B cell (primary cell): Measurements from ENCODE around the gene SSBP3. TPM values are rescaled to one million over a fixed set of nuclear protein-coding genes. Genes with fewer than 3 reads are reported as not detected.

ENCODE experiments used
- ATAC-seq: fragments of 200-7000 bp; cut with Tn5 transposase; one replicate; pipeline ENCODE4 v1.10.0; 2021; ENCODE audit warnings: low read depth, mild to moderate bottlenecking, moderate number of reproducible peaks, moderate library complexity
- CTCF ChIA-PET: fragments of 350-600 bp; sonication (Branson Sonifier 250); formaldehyde crosslinking; loops from one replicate; lab custom pipeline; 2021; ENCODE audit warnings: antibody characterized with exemption, inconsistent platforms; lab: Charles Lee
- POLR2A ChIA-PET: fragments of 350-600 bp; sonication (Branson Sonifier 250); formaldehyde crosslinking; loops from one replicate; lab custom pipeline; 2021; ENCODE audit warnings: antibody characterized with exemption; lab: Charles Lee
- DNase-seq: peaks from one replicate; pipeline ENCODE4 v3.0.0; 2013
- H2AFZ ChIP-seq: 2 replicates; pipeline ENCODE4 v1.6.1; 2012; ENCODE audit warnings: mild to moderate bottlenecking, low read depth, low read length; ENCODE audit not compliant: insufficient read depth, poor library complexity, severe bottlenecking
- H3K27ac ChIP-seq, 2 donors: 1 replicate in 1 of 2; 2 replicates in 1 of 2; pipeline ENCODE4 v1.5.1; 2012 to 2013; ENCODE audit warnings: low read length in 2 of 2, mild to moderate bottlenecking in 2 of 2, moderate library complexity in 1 of 2
- H3K27me3 ChIP-seq, 4 experiments: fragments of 200-600 bp in 1 of 4; sonication (generic) in 1 of 4; replicated peaks in 1 of 4; 1 replicate in 2 of 4; 2 replicates in 2 of 4; pipeline versions ENCODE4 v1.6.1 to v1.7.0; 2013 to 2016; ENCODE audit warnings: low read length in 3 of 4, mild to moderate bottlenecking in 2 of 4, mixed read lengths in 1 of 4, moderate library complexity in 1 of 4; ENCODE audit not compliant: insufficient read depth in 4 of 4, control insufficient read depth in 3 of 4; ENCODE audit errors: control extremely low read depth in 1 of 4
- H3K36me3 ChIP-seq, 2 experiments: replicated peaks in 1 of 2; 1 replicate in 1 of 2; 2 replicates in 1 of 2; pipeline versions ENCODE4 v1.6.1 to v1.7.1; 2013; ENCODE audit warnings: low read length in 1 of 2; ENCODE audit not compliant: insufficient read depth in 2 of 2, control insufficient read depth in 1 of 2; ENCODE audit errors: control extremely low read depth in 1 of 2, extremely low read depth in 1 of 2
- H3K4me1 ChIP-seq, 2 donors: fragments of 200-600 bp in 1 of 2; sonication (generic) in 1 of 2; 1 replicate in 1 of 2; 2 replicates in 1 of 2; pipeline versions ENCODE4 v1.5.1 to v1.6.1; 2013 to 2017; ENCODE audit warnings: low read length in 2 of 2; ENCODE audit not compliant: control insufficient read depth in 2 of 2, insufficient read depth in 2 of 2
- H3K4me2 ChIP-seq: replicated peaks from 2 replicates; pipeline ENCODE3; 2012; ENCODE audit warnings: mild to moderate bottlenecking, low read depth, low read length; ENCODE audit not compliant: poor library complexity, severe bottlenecking
- H3K4me3 ChIP-seq, 5 experiments: fragments of 200-600 bp in 1 of 5; sonication (generic) in 1 of 5; 1 replicate in 3 of 5; 2 replicates in 2 of 5; pipeline versions ENCODE4 v1.5.1 to v1.7.0; 2011 to 2016; ENCODE audit warnings: low read length in 4 of 5, mild to moderate bottlenecking in 4 of 5, low read depth in 2 of 5, control low read depth in 1 of 5, moderate library complexity in 1 of 5; ENCODE audit not compliant: insufficient read depth in 1 of 5; ENCODE audit errors: control extremely low read depth in 1 of 5, extremely low read depth in 1 of 5
- H3K79me2 ChIP-seq: fragments of 200-600 bp; sonication (generic); one replicate; pipeline ENCODE4 v1.6.0; 2016; ENCODE audit warnings: low read length; ENCODE audit not compliant: control insufficient read depth, insufficient read depth
- H3K9ac ChIP-seq: fragments of 200-600 bp; sonication (generic); 2 replicates; pipeline ENCODE4 v1.6.1; 2017; ENCODE audit warnings: mild to moderate bottlenecking, low read length, moderate library complexity
- H3K9me3 ChIP-seq, 3 donors: one replicate each; pipeline versions ENCODE4 v1.6.1 to v1.7.1; 2013; ENCODE audit warnings: low read length in 2 of 3; ENCODE audit not compliant: control insufficient read depth in 2 of 3, insufficient read depth in 1 of 3; ENCODE audit errors: control extremely low read depth in 1 of 3
- H4K20me1 ChIP-seq: 2 replicates; pipeline ENCODE4 v1.6.0; 2012; ENCODE audit warnings: mild to moderate bottlenecking, low read length; ENCODE audit not compliant: insufficient read depth, control insufficient read depth, poor library complexity, severe bottlenecking
- H3K27ac Mint-ChIP-seq: one replicate; pipeline ENCODE4 v1.8.0; 2021; ENCODE audit warnings: mixed read lengths
- H3K27me3 Mint-ChIP-seq: one replicate; pipeline ENCODE4 v1.8.0; 2021; ENCODE audit warnings: mixed read lengths
- H3K4me1 Mint-ChIP-seq: one replicate; pipeline ENCODE4 v1.8.0; 2021; ENCODE audit warnings: mixed read lengths
- H3K4me3 Mint-ChIP-seq: one replicate; pipeline ENCODE4 v1.8.0; 2021; ENCODE audit warnings: mixed read lengths
- H3K9me3 Mint-ChIP-seq: one replicate; pipeline ENCODE4 v1.8.0; 2022; ENCODE audit warnings: mixed read lengths; ENCODE audit not compliant: insufficient read depth
- EZH2 ChIP-seq: IDR thresholded peaks from 2 replicates; pipeline ENCODE4 v1.6.1; 2012; ENCODE audit warnings: borderline replicate concordance, low read depth, mild to moderate bottlenecking, moderate library complexity, low read length; ENCODE audit not compliant: insufficient read depth, poor library complexity, severe bottlenecking
- WGBS: methylation state at CpG from one replicate; pipeline ENCODE4 v1.1.5; 2013; ENCODE audit warnings: missing lambda C conversion rate; ENCODE audit not compliant: insufficient coverage; 5-methylcytosine and 5-hydroxymethylcytosine counted together
- intact Hi-C: fragments of 100-400 bp; cut with micrococcal nuclease; formaldehyde crosslinking; loops from one replicate; pipeline ENCODE4 v1.10.0; 2022
- polyA plus RNA-seq: library from polyadenylated mRNA; depleted of rRNA; stranded (reverse); fragments of >200 nt; gene quantifications from 2 replicates; pipeline ENCODE4 v1.2.3, GENCODE V29; 2012
- total RNA-seq, 2 donors: library from RNA; stranded (reverse); fragments of 120-200 nt in 1 of 2; gene quantifications; 1 replicate in 1 of 2; 2 replicates in 1 of 2; pipeline versions ENCODE4 v1.2.3 to v1.2.4, GENCODE V29; 2013 to 2022
- TF ChIP-seq, protein P1 (sequence below): fragments of 200-600 bp; IDR thresholded peaks from one replicate; pipeline ENCODE4 v1.8.0; 2022; ENCODE audit warnings: antibody characterized with exemption, mild to moderate bottlenecking

SSBP3 gene
- total and polyA plus RNA-seq, 2 donors (not counting 1 experiment from before 2014, with no cell fraction given) = 16.9 to 30.7 TPM

DNA sequence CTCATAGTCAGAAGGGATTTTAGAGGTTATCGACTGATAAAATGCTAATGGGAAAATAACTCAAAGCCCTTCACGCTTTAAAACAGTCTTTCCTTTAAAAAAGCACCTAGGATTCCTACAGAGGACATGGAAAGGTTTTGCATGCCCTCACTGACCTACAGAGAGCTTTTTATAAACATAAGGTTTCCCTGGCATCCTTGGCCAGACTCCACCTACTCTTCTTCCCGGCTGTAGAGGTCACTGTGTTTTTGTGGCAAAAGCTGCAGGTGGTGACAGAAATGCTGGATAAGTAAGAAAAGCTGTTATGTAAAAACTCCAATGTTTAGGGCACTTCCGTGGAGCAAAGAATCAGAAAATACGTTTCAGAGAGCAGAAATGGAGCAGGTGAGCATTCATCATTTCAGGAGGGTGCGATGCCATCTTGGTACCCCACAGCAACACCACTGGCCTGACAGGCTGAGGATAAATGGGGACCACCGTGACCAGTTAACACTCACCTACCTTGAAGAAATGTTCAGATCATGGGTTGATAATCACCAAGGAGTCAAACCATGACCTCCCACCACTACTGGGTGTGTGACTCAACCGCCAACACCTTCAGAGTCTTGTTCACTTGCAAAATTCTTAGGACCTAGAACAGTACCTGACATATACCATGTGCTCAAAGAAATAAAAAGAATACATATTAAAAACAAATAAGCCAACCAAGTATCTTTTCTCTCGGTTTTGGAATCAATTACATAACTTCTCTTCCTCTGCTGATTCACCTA lies 46.6 kb downstream of the SSBP3 start:
- Histone ChIP-seq H3K4me2 (no peak overlapping the region), H3K79me2 (peaks cover 22% of the 10 kb centered on the region), H4K20me1 (no peaks in the 10 kb centered on the region), H3K9me3 (no peaks in the 10 kb centered on the region), H3K4me1 (peaks cover 12 to 28% of the 10 kb centered on the region in 2 donors), H2AFZ (no peak overlapping the region), H3K36me3 (no peaks in the 10 kb centered on the region), H3K27ac (no peak overlapping the region), H3K27me3 (no peaks in the 10 kb centered on the region), H3K9ac (no peak overlapping the region), H3K4me3 (no peak overlapping the region)
- H3K4me1 Mint-ChIP-seq = peaks cover 40% of the 10 kb centered on the region
- POLR2A ChIA-PET = no interaction called here
- TF ChIP-seq, protein P1, sequence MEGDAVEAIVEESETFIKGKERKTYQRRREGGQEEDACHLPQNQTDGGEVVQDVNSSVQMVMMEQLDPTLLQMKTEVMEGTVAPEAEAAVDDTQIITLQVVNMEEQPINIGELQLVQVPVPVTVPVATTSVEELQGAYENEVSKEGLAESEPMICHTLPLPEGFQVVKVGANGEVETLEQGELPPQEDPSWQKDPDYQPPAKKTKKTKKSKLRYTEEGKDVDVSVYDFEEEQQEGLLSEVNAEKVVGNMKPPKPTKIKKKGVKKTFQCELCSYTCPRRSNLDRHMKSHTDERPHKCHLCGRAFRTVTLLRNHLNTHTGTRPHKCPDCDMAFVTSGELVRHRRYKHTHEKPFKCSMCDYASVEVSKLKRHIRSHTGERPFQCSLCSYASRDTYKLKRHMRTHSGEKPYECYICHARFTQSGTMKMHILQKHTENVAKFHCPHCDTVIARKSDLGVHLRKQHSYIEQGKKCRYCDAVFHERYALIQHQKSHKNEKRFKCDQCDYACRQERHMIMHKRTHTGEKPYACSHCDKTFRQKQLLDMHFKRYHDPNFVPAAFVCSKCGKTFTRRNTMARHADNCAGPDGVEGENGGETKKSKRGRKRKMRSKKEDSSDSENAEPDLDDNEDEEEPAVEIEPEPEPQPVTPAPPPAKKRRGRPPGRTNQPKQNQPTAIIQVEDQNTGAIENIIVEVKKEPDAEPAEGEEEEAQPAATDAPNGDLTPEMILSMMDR = no peak
- TF ChIP-seq EZH2 = no peak
- H3K9me3 Mint-ChIP-seq = no peaks in the 10 kb centered on the region
- DNase-seq = no peak
- CTCF ChIA-PET = interaction anchor here (1.2 to 2.2 kb wide), 2 partner anchors 47 to 126 kb away, joined by 4 to 10 read pairs; partner anchors contain the start of gene SSBP3
- H3K27ac Mint-ChIP-seq = no peak overlapping the region
- no peaks in the 10 kb centered on the region for H3K27me3 Mint-ChIP-seq
- 100% methylated on average over 6 of the region's 9 CpGs for WGBS
- ATAC-seq = no peak
- intact Hi-C loops = loop anchor here (5.0 kb wide), 1 partner anchor 128 kb away; no protein-coding TSS in a partner anchor
- H3K4me3 Mint-ChIP-seq = no peak overlapping the region
